ENCODE data around the gene CTSF.
"Not testable (repeated sequence)": the region's sequence is repeated elsewhere in the genome, so short reads cannot be mapped to it uniquely, and the experiment has no call there.

Gene CTSF

GRCh38 chr11:66557733-66558326, 10.6 kb downstream of the CTSF start:
- no peak for DNase-seq

- DNase-seq, result no peak
Observed at GRCh38 chr11:66556086-66556485, 12.3 kb downstream of the CTSF start.

GRCh38 chr11:66555416-66555815, 13.0 kb downstream of the CTSF start:
- DNase-seq, result no peak

GRCh38 chr11:66554602-66555001, 13.8 kb downstream of the CTSF start:
- DNase-seq, result no peak

- no peak for DNase-seq
Observed at GRCh38 chr11:66550887-66551286, 17.5 kb downstream of the CTSF start.

- no peak for DNase-seq
Observed at GRCh38 chr11:66549696-66550095, 18.7 kb downstream of the CTSF start.

- DNase-seq, result no peak
Observed at GRCh38 chr11:66548774-66549630, 19.4 kb downstream of the CTSF start.

- no peak for DNase-seq
Observed at GRCh38 chr11:66548041-66548440, 20.4 kb downstream of the CTSF start.

- DNase-seq, result no peak
Observed at GRCh38 chr11:66547662-66548009, 20.8 kb downstream of the CTSF start.

- DNase-seq, result no peak
Observed at GRCh38 chr11:66546966-66547661, 21.3 kb downstream of the CTSF start.

GRCh38 chr11:66546368-66546965, 21.9 kb downstream of the CTSF start, which contains the start of gene ACTN3:
TSS of gene ACTN3 (plus strand) at chr11:66546903. CDS start at chr11:66546938, 35 bp downstream.
- no peak for DNase-seq

- DNase-seq, result peak; percentile 78
Observed at GRCh38 chr11:66545701-66546367, 22.6 kb downstream of the CTSF start, which contains the start of gene ZDHHC24. TSS of gene ZDHHC24 (minus strand) at chr11:66546048. CDS start at chr11:66546003, 45 bp downstream.

- DNase-seq, result not testable (repeated sequence)
Observed at GRCh38 chr11:66544952-66545351, 23.5 kb downstream of the CTSF start.

GRCh38 chr11:66543263-66544107, 24.9 kb downstream of the CTSF start:
- peak; percentile 20 to 35 for DNase-seq

- no peak for DNase-seq
Observed at GRCh38 chr11:66542362-66542761, 26.0 kb downstream of the CTSF start.

GRCh38 chr11:66541892-66542291, 26.5 kb downstream of the CTSF start:
- DNase-seq, result no peak

GRCh38 chr11:66540598-66540997, 27.8 kb downstream of the CTSF start:
- DNase-seq, result not testable (repeated sequence)

GRCh38 chr11:66539870-66540213, 28.6 kb downstream of the CTSF start:
- no peak for DNase-seq

- DNase-seq, result no peak
Observed at GRCh38 chr11:66539170-66539869, 29.1 kb downstream of the CTSF start.

- DNase-seq, result no peak
Observed at GRCh38 chr11:66532784-66533183, 35.6 kb downstream of the CTSF start.

GRCh38 chr11:66531841-66532240, 36.6 kb downstream of the CTSF start:
- no peak for DNase-seq

Measured in activated CD4-positive, alpha-beta T cell treated with anti-CD3 and anti-CD28 coated beads for 4 hours (primary cell).